Measurements from ENCODE around the gene FLNB.

Gene FLNB

DNA sequence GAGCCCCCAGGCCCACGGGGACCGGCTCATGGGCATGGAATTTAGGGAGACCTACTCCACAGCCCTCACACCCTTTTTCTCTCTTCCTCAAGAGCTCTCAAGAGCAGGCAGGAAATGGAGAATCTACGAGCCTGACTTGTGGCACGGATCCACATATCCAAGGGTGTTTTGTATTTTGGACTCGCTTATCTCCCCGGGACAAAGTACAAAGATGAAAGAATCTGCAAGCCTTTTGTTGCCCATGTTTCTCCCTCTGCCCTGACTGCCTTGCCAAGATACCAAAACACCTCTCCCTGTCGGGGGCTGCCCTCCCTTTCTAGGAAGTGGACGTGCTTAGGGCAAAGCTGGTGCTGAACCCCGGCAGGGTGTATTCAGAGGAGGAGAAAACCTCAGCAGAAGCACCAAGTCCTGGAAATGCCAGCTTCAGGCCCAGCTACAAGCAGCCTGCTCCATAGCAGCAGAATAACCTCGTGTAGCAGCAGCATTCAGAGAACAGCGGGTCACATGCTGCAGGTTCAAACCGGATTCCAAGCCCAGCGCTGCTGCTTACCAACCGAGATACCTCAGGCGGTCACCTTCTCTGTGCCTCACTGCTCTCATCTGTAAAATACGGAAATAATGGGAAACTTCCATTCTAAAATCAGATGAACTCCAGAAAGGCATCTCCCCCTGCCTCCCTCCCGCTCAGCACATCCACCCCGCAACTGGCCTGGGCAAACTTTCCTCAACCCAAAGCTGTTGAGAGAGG is 167.4 kb downstream of the FLNB start:
- H3K27me3 ChIP-seq (replicated peaks), result no peaks in the 10 kb centered on the region
- TF ChIP-seq, protein P1, sequence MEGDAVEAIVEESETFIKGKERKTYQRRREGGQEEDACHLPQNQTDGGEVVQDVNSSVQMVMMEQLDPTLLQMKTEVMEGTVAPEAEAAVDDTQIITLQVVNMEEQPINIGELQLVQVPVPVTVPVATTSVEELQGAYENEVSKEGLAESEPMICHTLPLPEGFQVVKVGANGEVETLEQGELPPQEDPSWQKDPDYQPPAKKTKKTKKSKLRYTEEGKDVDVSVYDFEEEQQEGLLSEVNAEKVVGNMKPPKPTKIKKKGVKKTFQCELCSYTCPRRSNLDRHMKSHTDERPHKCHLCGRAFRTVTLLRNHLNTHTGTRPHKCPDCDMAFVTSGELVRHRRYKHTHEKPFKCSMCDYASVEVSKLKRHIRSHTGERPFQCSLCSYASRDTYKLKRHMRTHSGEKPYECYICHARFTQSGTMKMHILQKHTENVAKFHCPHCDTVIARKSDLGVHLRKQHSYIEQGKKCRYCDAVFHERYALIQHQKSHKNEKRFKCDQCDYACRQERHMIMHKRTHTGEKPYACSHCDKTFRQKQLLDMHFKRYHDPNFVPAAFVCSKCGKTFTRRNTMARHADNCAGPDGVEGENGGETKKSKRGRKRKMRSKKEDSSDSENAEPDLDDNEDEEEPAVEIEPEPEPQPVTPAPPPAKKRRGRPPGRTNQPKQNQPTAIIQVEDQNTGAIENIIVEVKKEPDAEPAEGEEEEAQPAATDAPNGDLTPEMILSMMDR (IDR thresholded peaks at IDR 0.05; ENCODE audit: low read depth, low read length, missing control alignments), result no peak
- no peak for DNase-seq
- no peak overlapping the region for H3K4me3 ChIP-seq (ENCODE audit: low read depth, low read length)
- in situ Hi-C loops (cut with HindIII; ENCODE audit: low pct_ligation_motif_present, low sequenced_read_pairs), result no loop called here
- peaks cover 34% of the 10 kb centered on the region for H3K36me3 ChIP-seq (replicated peaks)
- no peak overlapping the region for H3K27ac ChIP-seq

DNA sequence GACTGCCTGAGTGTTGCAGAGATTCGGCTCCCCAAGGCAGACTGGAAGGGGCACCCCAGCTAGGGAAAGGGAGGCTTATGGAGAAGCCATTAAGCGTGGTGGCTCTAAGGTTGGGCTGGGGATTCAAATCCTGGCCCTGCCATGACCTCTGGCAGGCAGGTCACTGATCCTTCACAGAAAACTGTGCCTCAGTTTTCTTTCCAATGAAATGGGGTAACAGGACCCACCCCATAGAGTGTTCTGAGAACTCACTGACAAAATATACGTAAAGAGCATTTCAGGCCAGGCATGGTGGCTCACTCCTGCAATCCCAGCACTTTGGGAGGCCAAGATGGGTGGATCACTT is 167.9 kb downstream of the FLNB start:
- in situ Hi-C loops (cut with HindIII; ENCODE audit: low pct_ligation_motif_present, low sequenced_read_pairs), result no loop called here
- peaks cover 28% of the 10 kb centered on the region for H3K36me3 ChIP-seq (replicated peaks)
- DNase-seq, result no peak
- H3K4me3 ChIP-seq (ENCODE audit: low read depth, low read length), result no peak overlapping the region
- no peak overlapping the region for H3K27ac ChIP-seq
- TF ChIP-seq, protein P1 (IDR thresholded peaks at IDR 0.05; ENCODE audit: low read depth, low read length, missing control alignments), result no peak
- no peaks in the 10 kb centered on the region for H3K27me3 ChIP-seq (replicated peaks)

DNA sequence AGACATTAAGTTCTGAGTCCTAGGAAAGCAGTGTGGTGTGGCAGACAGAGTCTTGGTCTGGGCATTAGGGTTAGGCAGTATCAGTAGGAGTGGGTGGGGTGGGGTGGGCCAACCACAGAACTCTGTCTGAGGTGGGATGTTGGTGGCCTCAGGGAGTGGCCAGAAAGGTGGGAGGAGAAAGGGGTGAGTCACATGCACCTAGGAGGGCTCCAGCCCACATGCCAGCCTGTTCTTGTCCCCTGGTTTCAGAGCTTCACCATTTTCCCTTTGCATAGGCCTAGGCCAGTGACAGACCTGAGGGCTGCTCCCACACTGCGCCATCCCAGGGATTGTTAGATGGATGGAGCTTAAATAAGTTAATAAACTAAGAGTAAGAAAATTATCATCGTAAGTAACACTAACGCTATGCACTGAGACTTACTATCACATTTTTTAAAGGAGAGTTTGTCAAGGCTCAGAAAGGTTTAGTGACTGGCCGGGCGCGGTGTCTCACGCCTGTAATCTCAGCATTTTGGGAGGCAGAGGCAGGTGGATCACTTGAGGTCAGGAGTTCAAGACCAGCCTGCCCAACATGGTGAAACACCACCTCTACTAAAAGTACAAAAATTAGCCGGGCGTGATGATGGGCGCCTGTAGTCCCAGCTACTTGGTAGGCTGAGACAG is 168.7 kb downstream of the FLNB start:
- TF ChIP-seq, protein P1 (IDR thresholded peaks at IDR 0.05; ENCODE audit: low read depth, low read length, missing control alignments), result no peak
- Histone ChIP-seq H3K27me3 (replicated peaks) (no peaks in the 10 kb centered on the region), H3K27ac (no peak overlapping the region), H3K36me3 (replicated peaks) (peaks cover 20% of the 10 kb centered on the region), H3K4me3 (ENCODE audit: low read depth, low read length) (no peak overlapping the region)
- DNase-seq, result no peak
- in situ Hi-C loops (cut with HindIII; ENCODE audit: low pct_ligation_motif_present, low sequenced_read_pairs), result no loop called here

DNA sequence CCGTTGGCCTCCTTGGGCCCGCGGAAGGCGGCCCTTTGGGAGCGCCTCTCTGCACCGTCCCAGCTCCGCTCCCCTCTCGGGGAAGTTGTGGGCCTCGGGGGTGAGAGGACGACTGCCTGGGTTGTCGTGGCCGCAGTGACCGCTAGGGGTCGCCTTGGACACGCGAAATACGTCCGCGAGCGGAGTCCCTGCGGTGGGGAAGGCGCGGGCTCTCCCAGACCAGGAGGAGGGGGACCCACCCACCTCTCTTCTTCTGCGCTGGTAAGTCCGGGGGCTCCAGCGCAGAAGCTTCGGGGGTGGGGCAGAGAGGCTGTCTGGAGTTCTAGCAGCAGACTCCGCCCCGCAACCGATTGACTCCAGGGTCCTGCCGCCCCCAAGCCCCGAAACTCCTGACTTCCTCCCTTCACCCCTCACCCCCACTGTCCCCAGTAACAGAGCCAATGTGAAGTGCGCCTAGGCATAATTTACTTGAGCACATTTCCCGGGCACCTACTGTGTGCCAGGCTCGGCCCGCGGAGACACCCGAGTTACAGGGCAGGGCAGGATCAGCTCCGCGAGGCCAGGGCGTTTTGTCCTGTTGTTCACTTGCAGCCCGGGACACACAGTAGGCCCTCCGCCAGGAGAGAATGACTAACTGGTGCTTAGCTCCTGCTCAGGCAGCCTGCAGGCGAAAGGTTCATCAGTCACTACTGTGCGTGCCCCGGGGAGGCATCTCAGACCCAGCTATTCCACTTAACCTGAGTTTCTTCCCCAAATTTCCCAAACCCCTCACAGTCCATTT is 169.7 kb downstream of the FLNB start:
- H3K36me3 ChIP-seq (replicated peaks), result peaks cover 16% of the 10 kb centered on the region
- peak overlapping the region; percentile 47 for H3K4me3 ChIP-seq (ENCODE audit: low read depth, low read length)
- in situ Hi-C loops (cut with HindIII; ENCODE audit: low pct_ligation_motif_present, low sequenced_read_pairs), result no loop called here

DNA sequence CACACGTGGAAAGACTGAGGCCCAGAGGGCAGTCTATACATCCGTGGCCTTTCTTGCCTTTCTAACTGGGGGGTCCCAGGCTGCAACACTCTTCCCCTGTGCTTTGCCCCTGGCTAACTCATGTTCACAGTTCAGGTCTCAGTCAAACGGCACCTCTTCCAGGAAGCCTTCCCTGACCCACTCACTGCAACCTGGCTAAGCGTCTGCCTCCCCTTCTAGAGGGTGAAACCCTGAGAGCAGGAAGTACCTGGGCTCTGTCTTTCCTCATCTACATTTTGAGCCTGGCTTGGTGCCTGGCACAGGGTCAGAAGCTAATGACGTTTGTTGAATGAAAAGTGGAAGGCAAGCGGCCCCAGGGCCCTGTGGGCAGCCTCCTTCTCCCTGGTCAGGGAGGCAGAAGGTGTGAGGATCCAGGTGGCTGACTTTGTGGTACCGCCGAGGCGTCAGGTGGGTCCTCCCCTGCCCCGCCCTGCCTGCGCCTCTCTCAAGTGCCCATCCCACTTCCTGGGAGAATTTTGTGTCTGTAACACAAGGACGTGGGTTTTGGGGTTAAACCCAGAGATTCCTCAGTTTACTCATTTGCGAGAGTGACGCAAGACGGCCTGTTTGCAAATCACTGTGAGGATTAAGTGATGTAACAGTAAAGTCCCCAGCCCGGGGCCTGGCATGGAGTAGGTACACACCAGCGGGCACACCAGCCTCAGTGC is 170.5 kb downstream of the FLNB start:
- in situ Hi-C loops (cut with HindIII; ENCODE audit: low pct_ligation_motif_present, low sequenced_read_pairs), result no loop called here

More for the DNA sequence above, 169.7 kb downstream of the FLNB start:
- H3K27me3 ChIP-seq (replicated peaks), result no peaks in the 10 kb centered on the region
- TF ChIP-seq, protein P1 (IDR thresholded peaks at IDR 0.05; ENCODE audit: low read depth, low read length, missing control alignments), result peak; percentile 95
- H3K27ac ChIP-seq, result no peak overlapping the region
- DNase-seq, result peak; percentile 62

More for the DNA sequence above, 170.5 kb downstream of the FLNB start:
- DNase-seq, result no peak
- Histone ChIP-seq H3K36me3 (replicated peaks) (peaks cover 9% of the 10 kb centered on the region), H3K27me3 (replicated peaks) (no peaks in the 10 kb centered on the region), H3K27ac (no peak overlapping the region), H3K4me3 (ENCODE audit: low read depth, low read length) (no peak overlapping the region)
- TF ChIP-seq, protein P1 (IDR thresholded peaks at IDR 0.05; ENCODE audit: low read depth, low read length, missing control alignments), result no peak
